ENCODE data around the gene SELENOO. TPM values are rescaled to one million over a fixed set of nuclear protein-coding genes. Genes with fewer than 3 reads are reported as not detected.
"Not testable (repeated sequence)": the region's sequence is repeated elsewhere in the genome, so short reads cannot be mapped to it uniquely, and the experiment has no call there.

Gene SELENOO
- total RNA-seq, 1 experiment from 2014 or later = 12.8 TPM

DNA sequence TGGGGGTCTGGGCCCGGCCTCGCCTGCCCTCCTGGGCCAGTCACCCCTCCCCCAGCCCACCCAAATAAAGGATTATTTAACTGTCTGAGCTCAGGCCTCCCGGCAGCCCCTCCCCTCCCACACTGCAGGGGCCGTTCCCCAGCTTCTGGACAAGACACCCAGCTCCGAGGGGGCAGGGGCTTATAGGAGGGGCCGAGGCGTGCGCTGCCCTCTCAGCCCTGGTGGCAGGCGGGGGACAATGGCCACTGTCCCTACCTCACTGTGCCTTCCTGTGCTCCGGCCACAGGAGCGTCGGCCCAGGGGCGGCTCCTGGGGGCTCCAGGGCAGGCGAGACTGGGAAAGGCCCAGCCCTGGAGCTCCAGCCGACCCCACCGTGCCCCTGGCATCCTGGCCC, 2.2 kb upstream of the SELENOO start:
- DNase-seq (ENCODE audit: extremely low read depth, low read depth) = no peak

DNA sequence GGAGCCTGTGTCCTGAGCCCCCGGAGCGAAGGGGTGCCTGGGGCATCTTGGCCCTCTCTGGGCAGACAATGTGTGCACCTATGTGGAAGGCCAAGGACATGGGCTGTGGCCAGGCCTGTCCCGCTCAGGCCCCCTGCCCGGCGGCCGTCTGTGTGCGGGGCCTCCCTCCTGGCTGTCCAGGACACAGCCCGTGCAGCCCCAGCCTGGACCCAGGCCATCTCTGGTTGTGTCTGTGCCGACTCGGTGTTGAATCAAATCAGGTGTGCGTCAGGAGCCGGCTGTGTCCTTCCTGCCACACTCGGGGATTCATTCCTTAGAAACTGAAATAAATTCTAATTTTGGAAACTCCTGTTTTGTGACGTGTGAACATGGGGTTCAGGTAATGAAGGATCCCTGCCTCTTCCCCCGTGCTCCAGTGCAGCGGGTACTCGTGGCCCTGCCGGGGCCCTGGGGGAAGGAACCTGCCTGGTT, 1.5 kb upstream of the SELENOO start:
- DNase-seq (ENCODE audit: extremely low read depth, low read depth) = no peak

DNA sequence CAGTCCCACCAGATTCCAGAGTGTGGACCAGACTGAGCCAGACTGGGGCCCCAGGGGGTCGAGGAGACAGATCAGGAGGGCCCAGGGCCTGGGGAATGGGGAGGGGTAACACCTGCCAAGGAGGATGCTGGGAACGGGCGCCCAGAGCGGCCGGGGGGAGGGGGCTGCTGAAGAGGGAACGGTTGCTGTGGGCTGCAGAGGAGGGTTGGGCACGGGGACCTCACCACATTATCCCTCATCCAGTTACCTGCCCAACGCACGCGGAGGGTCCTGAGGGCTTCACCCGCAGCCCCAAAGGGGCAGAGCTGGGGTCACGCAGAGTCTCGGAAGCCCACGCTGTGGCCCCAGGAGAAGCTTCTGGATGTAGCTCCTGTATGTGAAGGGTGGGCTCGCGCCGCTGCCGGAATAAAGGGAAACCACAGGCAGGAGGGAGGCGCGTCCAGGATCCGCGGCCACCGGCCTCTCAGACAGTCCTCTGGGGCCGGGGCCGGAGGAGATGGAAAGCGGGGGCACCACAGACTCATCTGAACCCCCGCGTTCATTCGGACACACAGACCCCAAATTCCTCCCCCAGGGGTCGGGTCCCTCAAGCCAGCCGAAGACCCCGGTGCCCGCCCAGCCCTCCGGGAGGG, 866 bp upstream of the SELENOO start:
- no peak for DNase-seq (ENCODE audit: extremely low read depth, low read depth)

DNA sequence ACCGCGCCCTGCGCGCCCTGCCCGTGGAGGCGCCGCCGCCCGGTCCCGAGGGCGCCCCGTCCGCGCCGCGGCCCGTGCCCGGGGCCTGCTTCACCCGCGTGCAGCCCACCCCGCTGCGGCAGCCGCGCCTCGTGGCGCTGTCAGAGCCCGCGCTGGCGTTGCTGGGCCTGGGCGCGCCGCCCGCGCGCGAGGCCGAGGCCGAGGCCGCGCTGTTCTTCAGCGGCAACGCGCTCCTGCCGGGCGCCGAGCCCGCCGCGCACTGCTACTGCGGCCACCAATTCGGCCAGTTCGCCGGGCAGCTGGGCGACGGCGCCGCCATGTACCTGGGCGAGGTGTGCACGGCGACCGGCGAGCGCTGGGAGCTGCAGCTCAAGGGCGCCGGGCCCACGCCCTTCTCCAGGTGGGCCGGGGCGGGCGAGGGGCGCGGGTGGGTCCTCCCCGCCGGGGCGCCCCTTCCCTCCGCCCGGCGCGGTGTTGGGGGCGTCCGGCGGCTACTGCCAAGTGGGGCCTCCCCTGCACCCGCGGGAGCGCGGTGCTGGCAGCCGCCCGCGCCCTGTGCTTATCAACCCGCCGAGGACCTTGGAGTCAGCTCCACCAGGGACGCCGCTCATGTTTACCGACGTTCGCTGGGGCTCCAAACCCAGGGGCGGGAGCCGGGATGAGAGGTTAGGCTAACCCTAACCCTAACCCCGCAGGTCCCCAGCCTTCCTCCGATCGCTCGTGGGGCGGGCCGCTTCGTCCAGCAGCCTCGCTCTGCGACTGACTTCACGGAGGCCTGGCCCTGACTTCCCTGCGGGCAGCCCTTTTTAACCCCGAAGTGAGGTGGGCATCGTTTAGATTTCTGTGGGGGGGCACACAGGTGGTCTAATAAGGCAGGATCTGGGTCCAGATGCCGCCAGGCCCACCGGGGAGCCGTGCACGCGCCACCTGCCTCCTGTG, 649 bp downstream of the SELENOO start:
- no peak for DNase-seq (ENCODE audit: extremely low read depth, low read depth)

DNA sequence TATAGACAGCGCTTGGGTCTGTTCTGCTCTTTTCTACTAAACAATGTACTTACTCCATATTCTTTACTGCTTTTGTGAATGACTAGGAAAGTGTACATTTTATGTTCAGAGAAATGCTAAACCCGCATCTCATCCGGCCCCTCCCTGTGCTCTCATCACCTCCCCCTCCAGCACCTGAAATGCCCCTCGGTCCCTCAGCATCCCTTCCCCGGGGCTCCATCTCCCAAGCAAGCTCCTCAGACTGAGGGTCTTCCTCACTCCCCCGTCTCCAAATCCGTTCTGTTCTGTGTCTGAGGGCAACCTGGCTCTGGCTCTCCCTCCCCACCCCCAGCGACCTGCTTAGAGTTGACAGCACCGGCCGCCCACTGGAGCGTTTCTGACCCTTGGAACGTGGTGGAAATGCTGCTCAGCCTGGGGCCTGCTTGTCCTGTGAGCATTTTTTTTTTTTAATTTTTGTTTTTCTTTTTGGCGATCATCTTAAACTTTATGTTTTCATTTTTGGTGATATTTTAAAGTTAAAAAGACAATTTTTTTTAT, 1.4 kb downstream of the SELENOO start:
- no peak for DNase-seq (ENCODE audit: extremely low read depth, low read depth)

DNA sequence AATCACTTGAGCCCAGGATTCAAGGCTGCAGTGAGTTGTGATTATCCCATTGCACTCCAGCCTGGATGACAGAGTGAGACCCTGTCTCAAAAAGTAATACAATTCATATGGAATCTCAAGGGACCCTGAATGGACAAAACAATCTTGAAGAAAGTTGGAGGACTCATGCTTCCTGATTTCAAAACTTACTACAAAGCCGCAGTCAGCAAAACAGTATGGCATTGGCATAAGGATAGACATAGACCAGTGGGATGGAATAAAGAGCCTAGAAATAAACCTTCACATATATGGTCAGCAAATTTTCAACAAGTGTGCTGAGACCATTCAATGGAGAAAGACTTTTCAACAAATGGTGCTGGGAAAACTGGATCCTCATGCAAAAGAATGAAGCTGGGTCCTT, 2.5 kb downstream of the SELENOO start:
- DNase-seq (ENCODE audit: extremely low read depth, low read depth) = no peak

DNA sequence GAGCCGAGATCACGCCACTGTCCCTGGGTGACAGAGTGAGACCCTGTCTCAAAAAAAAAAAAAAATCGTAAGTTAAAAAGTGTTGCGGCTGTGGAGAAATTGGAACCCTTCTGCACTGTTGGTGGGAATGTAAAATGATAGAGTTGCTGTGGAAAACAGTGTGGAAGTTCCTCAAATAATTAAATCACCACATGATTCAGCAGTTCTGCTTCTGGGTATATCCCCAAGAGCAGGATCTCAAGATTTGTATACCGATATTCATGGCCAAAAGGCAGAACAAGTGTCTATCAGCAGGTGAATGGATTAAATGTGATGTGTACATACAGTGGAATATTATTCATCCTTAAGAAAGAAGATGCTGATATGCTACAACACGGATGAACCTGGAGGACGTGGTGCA, 3.8 kb downstream of the SELENOO start:
- DNase-seq (ENCODE audit: extremely low read depth, low read depth) = no peak

DNA sequence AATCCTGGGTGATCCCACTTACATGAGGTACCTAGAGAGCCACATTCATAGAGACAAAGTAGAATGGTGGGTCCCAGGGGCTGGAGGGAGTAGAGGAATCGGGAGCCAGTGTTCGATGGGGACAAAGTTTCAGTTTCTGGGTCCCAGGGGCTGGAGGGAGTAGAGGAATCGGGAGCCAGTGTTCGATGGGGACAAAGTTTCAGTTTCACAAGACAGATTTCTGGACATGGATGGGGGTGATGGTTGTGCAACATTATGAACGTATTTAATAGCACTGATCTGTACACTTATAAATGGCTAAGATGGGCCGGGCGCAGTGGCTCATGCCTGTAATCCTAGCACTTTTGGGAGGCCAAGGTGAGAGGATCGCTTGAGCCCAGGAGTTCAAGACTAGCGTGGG, 4.2 kb downstream of the SELENOO start:
- DNase-seq (ENCODE audit: extremely low read depth, low read depth) = not testable (repeated sequence)

DNA sequence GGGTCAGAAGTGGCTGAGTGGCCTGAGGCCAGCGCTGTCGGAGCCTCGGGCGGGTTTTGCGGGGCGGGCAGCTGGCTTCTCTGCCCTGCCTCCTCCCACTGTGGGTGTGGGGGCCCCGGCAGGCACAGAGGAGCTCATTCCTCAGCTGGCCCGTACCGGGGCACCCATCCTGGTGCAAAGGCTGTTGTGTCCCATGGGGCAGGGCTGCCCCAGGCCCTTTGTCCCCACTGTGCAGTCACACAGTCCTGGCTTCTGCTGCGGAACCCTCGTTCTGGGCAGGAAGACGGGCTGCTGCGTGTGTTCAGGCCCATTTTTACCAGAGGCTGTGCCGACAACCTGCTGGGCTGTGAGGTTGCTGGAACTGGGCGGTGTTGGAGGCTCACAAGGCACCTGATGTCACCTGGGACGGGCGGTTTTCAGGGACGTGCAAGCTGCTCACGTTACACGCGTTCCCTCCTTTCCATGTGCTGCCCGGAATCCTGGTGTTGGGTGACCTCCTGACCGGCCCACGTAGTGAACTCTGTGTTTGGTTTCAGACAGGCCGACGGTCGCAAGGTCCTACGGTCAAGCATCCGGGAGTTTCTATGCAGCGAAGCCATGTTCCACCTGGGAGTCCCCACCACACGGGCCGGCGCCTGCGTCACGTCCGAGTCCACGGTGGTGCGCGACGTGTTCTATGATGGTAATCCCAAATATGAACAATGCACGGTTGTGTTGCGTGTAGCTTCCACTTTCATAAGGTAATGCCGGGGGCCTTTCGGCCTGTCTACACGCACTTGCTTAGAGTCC, 5.2 kb downstream of the SELENOO start:
- DNase-seq (ENCODE audit: extremely low read depth, low read depth) = no peak

DNA sequence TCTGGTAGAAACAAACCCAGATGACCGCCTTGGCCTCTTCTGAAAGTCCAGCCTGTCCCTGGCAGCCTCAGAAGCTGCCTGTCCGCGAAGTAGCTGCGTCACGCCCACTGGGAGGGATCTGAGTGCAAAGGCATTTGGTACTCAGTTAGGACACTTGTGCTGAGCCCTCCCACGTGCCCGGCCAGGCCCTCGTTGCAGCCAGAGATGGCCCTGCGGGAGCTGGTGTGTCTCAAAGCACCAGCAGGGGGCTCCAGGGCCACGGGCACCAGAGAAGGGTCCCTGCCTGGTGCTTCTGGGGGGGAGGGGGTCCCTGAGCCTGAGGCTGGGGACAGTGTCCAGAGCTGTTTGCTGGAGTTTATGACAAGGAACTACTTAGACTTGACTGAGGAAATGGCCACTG, 5.8 kb downstream of the SELENOO start:
- DNase-seq (ENCODE audit: extremely low read depth, low read depth) = no peak

DNA sequence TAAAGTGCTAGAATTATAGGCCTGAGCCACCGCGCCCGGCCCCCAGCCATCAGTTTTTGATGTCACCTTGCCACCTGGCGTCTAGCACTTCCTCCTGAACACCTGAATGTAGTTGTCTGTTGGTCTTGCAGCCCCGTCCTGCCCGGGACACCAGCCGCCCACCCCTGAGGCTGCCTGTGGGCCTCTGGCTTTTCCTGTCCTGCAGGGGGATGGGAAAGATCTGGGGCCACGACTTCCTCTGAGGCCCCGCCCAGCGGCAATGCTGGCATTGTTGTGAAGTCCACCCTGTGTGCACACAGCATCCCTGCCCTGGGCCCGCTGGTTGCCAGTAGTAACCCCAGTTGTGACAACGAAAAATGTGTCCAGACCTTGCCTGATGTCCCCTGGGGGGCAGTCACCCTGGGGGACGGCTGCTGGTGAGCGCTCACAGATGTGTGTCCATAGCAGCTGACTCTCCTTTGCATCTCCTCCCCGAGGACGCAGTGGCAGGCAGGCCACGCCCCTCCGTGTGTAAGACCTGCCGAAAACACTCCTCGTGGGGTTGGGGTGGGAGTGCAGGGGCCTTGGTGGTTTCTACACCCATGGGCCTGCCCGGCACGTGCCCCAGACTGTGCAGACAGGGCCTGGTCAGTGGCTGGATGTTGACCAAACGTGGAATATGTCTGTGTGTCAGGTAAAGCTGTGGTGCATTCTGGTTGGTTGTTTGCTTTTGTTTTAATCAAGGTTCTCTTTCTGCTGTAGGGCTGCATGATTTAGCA, 6.8 kb downstream of the SELENOO start:
- no peak for DNase-seq (ENCODE audit: extremely low read depth, low read depth)

DNA sequence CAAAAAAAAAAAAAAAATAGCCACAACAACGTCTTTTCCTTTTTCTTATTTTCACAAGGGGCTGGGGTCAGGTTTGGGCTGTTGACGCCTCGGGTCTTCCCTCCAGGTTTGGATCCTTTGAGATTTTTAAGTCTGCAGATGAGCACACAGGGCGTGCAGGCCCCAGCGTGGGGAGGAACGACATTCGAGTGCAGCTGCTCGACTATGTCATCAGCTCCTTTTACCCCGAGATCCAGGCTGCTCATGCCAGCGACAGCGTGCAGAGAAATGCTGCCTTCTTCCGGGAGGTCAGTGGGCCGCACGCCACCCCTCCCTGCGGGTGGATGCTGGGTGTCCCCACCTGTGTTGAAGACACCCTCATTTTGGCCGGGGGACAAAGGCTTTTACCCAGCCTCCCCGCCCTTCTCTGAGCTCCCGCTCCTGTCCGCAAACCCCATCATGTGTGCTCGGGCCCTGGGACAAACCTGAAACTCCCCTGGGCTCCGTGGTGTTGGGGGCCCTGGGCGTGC, 7.7 kb downstream of the SELENOO start:
- no peak for DNase-seq (ENCODE audit: extremely low read depth, low read depth)

DNA sequence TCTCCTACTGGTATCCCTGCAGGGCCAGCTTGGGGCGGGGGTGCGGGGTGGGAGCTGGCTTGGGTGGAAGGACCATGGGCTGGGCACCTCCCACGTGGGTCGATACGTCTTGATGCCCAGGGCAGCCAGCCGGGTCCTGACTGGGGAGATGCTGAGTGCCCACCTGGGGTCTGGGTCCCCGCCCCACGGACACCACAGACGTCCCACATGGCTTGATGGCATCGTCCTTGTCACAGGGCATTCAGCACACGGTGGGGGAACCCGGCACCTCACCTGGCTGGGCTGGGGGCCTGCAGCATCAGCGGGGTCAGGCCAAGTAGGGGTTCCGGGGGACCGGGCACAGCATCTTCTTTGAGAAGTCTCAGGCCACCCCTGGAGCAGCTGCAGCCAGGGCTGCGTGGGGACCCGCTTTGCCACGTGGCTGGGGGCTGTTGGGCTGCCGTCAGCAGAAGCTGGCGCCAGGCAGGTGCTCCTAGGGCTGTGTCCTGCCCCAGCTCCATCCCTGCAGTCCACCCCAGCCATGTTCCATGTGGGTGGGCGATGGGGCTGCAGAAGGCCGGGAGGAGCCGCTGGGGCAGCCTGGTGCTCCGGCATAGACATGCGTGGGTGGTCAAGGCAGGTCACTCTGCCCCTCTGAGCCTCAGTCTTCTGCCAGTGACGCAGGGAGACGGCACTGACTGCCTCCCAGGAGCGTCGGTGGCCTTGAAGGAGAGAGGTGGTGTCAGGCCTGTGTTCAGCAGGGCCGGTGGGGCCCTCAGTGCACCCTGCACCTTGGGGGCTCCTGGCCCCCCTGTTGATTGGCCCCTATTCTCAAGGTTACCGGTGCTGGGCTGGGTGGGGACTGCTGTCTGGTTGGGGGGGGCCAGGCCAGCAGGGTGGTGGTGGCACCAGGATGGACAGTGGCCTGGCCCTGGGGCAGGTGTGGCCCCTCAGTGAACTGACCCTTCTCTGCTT, 8.4 kb downstream of the SELENOO start:
- no peak for DNase-seq (ENCODE audit: extremely low read depth, low read depth)

DNA sequence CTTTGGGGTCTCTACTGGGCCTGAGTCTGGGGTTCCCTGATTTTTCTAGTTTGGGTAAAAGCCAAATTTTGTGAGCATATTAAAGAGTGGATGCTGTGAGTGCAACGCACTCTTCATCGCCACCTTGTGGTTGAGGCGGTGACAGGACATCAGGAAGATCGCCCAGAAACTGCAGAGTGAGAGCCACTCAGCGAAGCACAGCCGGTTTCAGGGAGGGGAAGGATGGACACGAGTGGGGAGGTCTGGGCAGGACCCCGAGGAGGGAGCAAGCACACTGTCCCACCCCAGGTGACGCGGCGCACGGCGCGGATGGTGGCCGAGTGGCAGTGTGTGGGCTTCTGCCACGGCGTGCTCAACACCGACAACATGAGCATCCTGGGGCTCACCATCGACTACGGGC, 9.1 kb downstream of the SELENOO start:
- peak; percentile 61 for DNase-seq (ENCODE audit: extremely low read depth, low read depth)

DNA sequence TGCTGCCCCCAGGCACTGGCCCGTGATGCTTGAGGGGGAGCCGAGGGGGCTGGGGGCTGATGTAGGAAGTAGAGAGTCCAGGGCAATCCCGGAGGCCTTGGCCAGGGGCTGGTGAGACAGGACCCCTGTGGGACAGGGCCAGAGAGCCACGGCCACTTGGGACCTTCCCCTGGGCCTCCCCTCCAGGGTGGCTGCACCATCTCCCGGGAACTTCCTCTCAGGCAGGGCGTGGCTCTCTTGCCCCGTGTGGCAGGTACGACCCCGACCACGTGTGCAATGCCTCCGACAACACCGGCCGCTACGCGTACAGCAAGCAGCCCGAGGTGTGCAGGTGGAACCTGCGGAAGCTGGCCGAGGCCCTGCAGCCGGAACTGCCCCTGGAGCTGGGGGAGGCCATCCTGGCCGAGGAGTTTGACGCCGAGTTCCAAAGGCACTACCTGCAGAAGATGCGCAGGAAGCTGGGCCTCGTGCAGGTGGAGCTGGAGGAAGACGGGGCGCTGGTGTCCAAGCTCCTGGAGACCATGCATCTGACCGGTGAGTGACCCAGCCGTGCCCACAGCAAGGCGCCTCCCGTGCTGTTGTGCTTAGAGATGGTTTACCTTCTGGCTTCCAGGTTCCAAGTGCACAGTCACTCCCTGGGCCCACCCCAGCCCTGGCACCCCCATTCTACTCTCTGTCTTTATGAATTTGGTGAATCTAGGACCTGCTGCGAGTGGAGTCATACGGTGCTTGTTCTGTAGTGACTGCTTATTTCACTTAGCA, 9.7 kb downstream of the SELENOO start:
- no peak for DNase-seq (ENCODE audit: extremely low read depth, low read depth)

DNA sequence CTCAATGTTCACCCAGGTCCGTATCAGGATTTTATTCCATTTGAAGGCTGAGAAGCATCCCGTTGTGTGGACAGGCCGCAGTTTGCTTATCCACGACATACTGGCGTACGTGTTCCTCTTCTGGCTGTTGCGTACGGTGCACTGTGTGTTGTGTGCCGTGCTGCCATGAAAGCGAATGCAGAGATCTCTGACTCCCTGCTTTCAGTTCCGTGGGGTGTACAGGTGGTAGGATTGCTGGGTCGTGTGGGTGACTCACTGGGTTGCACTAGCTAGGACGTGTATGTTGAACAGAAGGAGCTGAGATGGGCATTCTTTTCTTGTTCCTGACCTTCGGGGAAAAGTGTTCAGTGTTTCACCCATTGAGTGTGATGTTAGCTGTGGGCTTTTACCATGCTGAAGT, 10.3 kb downstream of the SELENOO start:
- no peak for DNase-seq (ENCODE audit: extremely low read depth, low read depth)

DNA sequence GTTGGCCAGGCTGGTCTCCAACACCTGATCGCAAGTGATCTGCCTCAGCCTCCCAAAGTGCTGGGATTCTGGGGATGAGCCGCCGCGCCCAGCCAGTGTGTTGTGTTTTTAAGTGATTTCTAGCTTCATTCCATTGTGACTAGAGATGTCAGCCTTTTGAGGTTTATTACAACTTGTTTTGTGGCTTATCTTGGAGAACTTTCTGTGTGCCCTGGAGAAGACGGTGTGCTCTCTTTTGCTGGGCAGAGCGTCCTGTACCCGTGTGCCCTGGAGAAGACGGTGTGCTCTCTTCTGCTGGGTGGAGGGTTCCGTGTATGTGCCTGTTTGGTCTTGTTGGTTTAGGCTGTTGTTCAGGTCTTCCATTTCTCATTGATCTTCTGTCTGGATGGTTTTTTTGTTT, 12.5 kb downstream of the SELENOO start:
- no peak for DNase-seq (ENCODE audit: extremely low read depth, low read depth)
